Fibroblast of peridontal ligament (primary cell): ENCODE results near the gene ZNF101.

Source experiments
- DNase-seq: peaks from one replicate; pipeline ENCODE4 v3.0.0-alpha.2; 2010; ENCODE audit errors: extremely low read depth

Gene ZNF101

GRCh38 chr19:19711934-19712828 lies 43.5 kb downstream of the ZNF101 start:
- no peak for DNase-seq

- no peak for DNase-seq
Observed at GRCh38 chr19:19719798-19720197, 51.2 kb downstream of the ZNF101 start.

- no peak for DNase-seq
Observed at GRCh38 chr19:19721896-19722295, 53.3 kb downstream of the ZNF101 start.

GRCh38 chr19:19732579-19733501 lies 64.2 kb downstream of the ZNF101 start, which contains the start of gene ZNF14:
Gene ZNF14, minus strand, starts transcription at chr19:19733112. Its CDS starts 154 bp downstream, at chr19:19732958.
- peak; percentile 92 for DNase-seq
